ENCODE measurements around the gene MTA1.

DNA sequence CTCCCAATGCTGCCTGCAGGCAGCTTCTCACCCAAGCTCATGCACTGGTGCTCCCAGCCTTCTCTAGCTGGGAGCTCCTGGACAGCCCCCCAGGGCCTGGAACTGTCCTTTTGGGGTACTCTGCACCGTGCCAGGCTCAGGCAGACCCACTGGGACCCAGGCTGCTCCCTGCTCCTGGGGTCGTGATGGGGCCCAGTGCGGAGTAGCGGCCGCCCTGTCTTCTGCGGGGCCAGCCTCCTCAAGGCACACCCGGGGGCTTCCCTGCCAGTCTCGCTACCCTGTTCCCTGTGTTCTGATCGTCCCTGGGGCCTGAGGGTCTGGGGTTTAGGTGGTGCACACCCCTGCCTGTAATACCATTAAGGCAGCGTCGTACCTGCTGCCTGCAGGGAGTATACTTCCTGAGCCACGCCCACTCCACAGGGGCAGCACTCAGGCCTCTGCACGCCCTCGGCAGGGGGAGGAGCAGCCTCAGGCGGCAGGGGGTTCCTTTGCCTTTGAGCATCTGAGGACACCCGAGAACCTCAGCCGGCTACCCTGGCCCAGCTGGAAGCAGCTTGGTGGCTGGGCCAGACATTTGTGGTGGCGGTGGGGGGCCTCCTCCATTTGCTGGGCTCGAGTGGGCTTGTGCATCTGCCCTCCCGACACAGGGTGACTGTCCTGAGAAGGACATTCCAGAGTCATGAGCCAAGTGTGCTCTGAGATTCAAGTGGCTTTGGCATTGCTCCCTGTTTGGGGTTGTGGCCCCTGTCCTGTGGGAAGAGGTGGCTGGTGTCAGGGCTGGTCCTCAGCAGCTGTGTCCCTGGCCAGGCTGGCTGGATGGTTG lies 45.8 kb downstream of the MTA1 start:
- TF ChIP-seq, protein P1, sequence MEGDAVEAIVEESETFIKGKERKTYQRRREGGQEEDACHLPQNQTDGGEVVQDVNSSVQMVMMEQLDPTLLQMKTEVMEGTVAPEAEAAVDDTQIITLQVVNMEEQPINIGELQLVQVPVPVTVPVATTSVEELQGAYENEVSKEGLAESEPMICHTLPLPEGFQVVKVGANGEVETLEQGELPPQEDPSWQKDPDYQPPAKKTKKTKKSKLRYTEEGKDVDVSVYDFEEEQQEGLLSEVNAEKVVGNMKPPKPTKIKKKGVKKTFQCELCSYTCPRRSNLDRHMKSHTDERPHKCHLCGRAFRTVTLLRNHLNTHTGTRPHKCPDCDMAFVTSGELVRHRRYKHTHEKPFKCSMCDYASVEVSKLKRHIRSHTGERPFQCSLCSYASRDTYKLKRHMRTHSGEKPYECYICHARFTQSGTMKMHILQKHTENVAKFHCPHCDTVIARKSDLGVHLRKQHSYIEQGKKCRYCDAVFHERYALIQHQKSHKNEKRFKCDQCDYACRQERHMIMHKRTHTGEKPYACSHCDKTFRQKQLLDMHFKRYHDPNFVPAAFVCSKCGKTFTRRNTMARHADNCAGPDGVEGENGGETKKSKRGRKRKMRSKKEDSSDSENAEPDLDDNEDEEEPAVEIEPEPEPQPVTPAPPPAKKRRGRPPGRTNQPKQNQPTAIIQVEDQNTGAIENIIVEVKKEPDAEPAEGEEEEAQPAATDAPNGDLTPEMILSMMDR (IDR thresholded peaks at IDR 0.05; ENCODE audit: insufficient read depth, low read length), result no peak
- TF ChIP-seq POLR2AphosphoS5 (IDR thresholded peaks at IDR 0.05; ENCODE audit: low read depth) (no peak), GABPA (IDR thresholded peaks at IDR 0.05; ENCODE audit: low read depth) (no peak), SPI1 (IDR thresholded peaks at IDR 0.05; ENCODE audit: borderline replicate concordance, low read depth) (no peak)
- TF ChIP-seq, protein P2, sequence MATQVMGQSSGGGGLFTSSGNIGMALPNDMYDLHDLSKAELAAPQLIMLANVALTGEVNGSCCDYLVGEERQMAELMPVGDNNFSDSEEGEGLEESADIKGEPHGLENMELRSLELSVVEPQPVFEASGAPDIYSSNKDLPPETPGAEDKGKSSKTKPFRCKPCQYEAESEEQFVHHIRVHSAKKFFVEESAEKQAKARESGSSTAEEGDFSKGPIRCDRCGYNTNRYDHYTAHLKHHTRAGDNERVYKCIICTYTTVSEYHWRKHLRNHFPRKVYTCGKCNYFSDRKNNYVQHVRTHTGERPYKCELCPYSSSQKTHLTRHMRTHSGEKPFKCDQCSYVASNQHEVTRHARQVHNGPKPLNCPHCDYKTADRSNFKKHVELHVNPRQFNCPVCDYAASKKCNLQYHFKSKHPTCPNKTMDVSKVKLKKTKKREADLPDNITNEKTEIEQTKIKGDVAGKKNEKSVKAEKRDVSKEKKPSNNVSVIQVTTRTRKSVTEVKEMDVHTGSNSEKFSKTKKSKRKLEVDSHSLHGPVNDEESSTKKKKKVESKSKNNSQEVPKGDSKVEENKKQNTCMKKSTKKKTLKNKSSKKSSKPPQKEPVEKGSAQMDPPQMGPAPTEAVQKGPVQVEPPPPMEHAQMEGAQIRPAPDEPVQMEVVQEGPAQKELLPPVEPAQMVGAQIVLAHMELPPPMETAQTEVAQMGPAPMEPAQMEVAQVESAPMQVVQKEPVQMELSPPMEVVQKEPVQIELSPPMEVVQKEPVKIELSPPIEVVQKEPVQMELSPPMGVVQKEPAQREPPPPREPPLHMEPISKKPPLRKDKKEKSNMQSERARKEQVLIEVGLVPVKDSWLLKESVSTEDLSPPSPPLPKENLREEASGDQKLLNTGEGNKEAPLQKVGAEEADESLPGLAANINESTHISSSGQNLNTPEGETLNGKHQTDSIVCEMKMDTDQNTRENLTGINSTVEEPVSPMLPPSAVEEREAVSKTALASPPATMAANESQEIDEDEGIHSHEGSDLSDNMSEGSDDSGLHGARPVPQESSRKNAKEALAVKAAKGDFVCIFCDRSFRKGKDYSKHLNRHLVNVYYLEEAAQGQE (IDR thresholded peaks at IDR 0.05; ENCODE audit: insufficient replicate concordance, low read depth), result no peak

All from HL-60 (cell line).